ENCODE results near the gene FAM241B.

GRCh38 chr10:69630651-69631400, 779 bp downstream of the FAM241B start:
- TF ChIP-seq CTCF (IDR thresholded peaks at IDR 0.05) (no peak), POLR2A (IDR thresholded peaks at IDR 0.05) (no peak)

All from body of pancreas (tissue), 4 donors.